Fibroblast of skin of abdomen (primary cell): ENCODE data around the gene NEAT1.
"Not testable (repeated sequence)": the region's sequence is repeated elsewhere in the genome, so short reads cannot be mapped to it uniquely, and the experiment has no call there.

Experiments
- DNase-seq: peaks from one replicate; pipeline ENCODE4 v3.0.0-alpha.2; 2013

NEAT1 gene

DNA sequence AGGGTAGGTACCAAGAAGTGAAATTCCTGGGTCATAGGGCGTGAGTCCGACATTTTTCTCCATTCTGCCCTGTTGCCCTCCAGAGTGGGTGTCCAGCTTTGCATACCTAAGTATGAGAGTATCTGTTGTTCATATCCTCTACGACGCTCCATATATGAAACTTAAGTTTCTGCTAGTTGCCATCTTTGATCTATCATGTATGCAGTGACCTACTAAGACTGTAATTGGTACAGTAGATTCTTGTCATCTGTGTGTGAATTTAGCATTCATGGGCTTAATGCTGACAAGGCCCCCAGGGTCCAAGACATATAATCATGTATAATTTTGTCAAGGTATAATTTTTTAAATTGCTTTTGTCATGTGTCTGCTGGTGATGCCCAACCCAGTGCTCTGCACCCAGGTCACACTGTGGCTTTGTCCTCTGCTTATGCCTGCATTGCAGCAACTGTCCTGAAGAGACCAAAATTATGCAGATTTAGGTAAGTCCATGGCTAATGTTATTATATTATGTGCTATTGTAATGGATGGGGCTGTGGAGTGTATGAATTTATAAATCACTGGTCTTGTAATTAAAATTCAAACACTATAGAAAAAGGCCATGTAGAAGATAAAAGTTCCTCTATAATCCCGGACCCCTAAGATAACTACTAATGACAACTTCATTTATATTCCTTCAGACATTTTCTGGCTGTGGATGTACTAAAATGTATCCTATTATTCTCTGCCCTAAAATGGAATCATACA, 12.2 kb downstream of the NEAT1 start:
- no peak for DNase-seq

DNA sequence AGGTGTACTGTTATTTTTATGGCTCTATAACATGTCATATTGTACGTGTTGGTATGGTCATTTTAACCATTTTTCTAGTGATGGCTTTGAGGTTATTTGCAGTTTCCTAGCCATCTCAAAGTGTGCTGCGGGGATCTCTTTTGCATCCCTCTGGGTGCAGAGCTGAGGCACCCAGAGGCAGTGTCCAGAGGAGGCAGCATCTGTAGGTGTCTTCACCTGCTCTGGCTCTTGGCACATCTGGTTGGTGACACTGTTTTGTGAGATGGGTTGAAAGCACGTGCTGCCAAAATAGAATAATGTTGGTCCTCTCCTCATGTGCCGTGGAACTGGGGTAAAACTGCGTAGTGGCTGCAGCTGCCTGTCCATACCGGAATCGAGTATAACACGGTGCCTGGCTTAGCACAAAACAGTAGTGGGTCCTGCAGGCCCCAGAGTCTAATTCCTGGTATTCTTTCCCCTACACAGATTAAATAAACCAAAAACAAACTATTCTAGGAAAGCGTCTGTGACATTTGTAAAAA, 12.9 kb downstream of the NEAT1 start:
- DNase-seq, result no peak

DNA sequence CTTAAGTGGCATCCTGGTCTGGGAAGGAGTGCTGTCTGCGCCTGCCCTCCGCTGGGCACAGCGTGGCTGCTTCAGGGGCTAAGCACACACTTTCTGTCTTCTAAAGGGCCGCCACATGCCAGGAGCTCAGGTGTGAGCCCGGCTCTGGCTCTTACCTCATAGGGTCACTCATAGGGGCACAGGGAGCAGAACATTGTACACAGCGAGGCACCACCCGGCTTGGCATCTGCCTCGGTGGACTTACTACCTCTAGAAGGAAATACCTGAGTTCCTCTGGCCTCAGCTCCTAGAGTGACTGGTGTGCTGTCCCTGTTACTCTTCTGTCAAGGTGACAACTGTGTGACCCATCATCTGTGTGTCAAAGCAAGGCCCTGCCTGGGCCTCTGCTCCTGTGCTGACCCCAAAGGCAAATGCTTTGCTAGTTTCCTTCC, 13.4 kb downstream of the NEAT1 start:
- no peak for DNase-seq

DNA sequence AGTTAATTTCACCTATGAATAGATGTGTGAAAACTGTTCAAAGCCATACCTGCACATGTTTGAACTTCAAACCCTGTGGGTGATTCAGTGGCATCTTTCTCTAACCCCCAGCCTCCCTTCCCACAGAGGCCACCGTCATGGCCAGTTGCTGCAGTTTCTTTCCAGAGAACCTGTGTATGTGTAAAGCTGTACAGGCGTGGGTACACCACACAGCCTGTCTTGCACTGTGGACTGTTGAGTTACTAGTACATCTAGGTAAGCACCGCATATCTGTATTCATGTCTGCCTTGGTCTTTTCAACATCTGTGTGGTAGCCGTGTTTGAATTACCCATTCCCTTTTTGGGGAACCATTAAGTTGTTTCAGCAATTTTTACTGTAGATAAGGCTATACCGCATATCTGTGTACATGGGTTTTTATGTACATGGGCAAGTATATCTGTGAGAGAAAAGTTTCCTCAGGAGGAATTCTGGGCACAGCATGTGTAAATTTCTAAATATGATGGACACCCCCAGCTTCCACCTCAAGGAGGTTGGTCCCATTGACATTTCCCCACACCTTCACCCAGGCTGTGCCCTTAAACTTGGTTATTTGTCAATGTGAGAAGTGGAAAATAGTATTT, 13.9 kb downstream of the NEAT1 start:
- DNase-seq, result no peak

DNA sequence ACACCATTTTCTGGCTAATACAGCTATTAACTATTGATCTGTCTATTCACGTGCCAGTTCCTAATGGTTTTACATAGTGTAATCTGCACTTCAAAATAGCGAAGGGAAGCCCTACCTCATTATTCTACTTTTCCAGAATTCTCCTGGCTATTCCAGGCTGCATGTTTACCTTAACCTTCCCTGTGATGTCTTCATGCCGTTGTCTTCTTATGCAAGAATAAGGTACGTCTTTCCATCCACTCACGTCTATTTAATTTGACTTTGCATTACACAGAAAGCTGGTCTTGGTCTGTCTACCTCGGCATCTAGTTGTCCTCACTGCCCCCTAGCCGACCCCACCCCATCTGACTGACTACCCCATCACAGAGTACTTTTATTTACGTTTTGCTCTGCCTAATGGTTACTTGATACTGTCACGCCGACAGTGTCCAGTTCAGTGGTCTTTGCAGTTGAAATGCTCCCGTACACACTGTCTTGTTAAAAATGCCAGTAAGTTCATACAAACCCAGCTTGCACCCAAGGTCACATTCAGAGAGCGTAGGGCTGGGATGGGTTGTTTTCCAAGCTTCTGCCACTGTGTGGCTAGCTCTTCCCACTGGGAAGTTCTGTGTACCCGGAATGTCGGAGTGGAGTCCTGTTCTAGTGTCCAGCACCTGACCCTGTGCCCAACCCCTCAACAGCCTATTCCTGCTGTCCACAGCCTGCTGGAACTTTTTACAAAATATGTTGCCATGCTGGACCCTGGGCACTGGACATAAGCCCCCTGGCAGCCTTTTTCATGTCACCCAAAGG, 15.0 kb downstream of the NEAT1 start:
- no peak for DNase-seq

DNA sequence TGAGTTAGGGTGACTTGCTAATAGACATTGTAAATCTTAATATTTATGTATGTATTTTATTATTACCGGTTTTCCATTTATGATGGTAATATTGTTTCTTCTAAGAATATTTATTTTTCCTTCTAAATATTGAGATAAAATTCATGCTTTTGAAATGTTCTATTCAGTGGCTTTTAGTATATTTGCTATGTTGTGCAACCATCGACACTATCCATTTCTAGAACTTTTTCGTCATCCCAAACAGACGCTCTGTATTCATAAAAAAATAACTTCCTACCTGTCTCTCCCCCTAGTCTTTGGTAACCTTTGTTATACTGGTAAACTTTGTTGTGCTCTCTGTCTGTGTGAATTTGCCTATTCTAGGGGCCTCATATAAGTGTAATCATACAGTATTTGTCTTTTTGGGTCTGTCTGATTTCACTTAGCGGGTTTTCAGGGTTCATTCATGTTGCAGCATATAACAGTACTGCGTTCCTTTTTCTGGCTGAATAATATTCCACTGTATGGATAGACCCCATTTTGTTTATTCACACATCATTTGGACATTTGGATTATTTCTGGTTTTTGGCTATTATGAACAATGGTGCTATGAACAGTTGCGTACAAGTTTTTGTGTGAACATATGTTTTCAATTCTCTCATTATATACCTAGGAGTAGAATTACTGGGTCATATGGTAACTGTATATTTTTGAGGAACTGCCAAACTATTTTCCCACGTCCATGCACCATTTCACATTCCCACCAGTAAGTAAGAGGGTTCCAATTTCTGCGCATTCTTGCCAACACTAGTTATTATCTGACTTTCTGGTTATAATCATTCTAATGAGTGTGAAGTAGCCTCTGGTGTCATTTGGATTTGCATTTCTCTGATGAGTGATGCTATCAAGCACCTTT, 15.9 kb downstream of the NEAT1 start:
- DNase-seq, result peak; percentile 61

DNA sequence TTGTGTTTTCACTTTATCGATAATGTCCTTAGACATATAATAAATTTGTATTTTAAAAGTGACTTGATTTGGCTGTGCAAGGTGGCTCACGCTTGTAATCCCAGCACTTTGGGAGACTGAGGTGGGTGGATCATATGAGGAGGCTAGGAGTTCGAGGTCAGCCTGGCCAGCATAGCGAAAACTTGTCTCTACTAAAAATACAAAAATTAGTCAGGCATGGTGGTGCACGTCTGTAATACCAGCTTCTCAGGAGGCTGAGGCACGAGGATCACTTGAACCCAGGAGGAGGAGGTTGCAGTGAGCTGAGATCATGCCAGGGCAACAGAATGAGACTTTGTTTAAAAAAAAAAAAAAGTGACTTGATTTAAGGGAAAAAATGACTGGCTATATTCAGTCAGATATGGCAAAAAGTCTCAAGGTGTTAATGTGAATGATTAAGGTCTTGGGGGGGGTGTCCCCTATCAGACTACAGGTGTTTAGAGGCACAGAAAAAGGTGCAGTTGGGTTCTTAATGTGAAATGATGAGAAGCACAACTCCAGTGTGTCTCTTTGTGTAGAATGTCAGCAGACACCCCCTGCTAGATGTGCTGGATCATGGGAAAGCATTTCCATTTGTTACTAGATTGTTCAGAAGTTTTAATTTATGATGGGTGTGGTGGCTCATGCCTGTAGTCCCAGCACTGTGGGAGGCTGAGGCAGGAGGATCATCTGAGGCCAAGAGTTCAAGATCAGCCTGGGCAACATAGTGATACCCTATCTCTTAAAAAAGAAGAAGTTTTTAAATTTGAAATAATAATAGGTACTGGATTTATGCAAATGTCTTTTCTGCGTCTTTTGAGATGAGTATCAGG, 17.0 kb downstream of the NEAT1 start:
- no peak for DNase-seq

DNA sequence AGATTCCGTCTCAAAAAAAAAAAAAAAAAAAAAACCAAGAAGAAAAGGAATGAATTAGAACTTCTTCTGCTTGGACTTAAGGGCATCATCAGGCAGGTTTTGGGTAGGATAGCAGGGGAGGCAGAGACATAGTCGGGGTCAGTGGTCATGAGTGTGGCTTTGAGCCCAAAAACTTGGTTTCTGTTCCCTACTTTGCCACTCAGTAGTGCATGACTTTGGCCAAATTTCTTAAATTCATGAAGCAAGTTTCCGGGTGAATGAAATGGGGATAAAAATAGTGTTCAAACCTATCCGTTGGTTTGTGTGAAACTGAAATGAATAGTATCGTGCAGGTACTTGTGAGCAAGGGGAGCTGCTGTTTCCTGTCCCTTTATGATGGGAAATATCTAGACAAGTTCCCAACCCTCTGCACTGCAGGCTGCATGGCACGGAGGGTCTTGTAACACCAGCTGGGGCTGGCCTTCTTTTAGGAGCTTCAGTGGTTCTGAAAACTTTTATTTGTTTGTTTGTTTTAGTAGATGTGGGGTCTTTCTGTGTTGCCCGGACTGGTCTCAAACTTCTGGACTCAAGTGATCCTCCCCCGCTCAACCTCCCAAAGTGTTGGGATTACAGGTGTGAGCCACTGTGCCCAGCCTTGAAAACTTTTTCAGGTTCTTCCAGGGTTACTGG, 18.4 kb downstream of the NEAT1 start:
- DNase-seq, result no peak

DNA sequence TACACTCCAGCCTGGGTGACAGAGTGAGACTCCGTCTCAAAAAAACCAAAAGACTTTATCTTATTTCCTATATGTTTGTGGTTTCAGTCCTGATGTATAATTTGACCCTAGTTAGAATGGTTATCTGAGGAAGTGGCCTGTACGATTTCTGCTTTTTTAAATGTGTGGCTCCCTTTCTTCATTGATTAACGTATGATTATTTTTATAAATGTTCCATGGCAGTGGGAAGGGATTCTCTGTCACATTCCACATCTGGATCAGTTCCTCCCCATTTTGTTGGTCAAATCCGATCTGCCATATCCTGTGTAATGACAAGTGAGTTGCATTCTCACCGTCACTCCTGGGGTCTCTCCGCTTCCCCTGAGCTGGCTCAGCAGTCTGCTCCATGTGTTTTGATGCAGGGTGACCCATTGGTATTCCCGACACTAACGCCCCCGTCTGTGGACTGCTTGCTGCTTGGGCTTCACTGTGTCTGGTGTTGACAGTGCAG, 20.3 kb downstream of the NEAT1 start:
- no peak for DNase-seq

DNA sequence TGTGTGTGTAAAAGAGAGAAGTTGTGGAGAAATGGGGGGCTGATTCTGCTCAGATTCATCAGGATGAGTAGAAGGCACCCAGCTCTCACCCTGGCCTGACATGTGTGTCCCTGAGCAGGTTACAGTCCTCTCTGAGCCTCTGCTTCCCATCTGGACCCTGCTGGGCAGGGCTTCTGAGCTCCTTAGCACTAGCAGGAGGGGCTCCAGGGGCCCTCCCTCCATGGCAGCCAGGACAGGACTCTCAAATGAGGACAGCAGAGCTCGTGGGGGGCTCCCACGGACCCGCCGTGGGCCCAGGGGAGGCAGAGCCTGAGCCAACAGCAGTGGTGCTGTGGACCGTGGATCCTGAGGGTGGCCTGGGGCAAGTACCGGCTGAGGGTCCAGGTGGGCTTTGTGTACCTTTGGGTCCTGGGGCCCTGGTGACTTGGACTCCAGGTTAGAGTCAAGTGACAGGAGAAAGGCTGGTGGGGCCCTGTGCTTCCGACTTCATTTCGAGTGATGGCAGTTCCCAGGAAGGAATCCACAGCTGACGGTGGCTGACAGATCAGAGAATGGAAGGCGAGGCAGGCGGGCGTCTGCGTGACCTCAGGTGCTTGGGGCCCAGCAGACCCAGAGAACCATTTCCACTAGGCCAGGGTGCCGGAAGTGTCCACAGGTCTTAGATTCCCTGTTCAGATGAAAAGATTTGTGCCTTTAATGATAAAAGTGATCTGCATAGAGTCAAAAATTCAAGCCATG, 21.9 kb downstream of the NEAT1 start:
- no peak for DNase-seq

DNA sequence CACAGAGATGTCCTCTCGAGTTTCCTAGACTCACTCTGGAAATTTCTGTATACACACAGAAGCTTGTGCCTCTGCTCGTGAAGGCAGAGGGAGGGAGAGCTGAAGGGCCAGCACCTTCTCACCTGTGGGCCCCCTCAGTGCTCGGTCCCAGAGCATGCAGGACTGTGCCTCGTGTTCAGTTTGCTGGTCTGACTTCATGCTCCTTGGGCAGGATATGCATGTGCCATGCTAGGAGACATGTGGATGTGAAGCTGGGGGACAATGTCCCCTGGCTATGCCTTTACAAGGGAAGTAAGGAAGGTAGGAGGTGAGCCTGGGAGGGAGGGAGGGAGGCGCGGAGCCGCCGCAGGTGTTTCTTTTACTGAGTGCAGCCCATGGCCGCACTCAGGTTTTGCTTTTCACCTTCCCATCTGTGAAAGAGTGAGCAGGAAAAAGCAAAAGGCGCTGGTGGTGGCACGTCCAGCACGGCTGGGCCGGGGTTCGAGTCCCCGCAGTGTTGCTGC, 22.6 kb downstream of the NEAT1 start:
- DNase-seq, result no peak

DNA sequence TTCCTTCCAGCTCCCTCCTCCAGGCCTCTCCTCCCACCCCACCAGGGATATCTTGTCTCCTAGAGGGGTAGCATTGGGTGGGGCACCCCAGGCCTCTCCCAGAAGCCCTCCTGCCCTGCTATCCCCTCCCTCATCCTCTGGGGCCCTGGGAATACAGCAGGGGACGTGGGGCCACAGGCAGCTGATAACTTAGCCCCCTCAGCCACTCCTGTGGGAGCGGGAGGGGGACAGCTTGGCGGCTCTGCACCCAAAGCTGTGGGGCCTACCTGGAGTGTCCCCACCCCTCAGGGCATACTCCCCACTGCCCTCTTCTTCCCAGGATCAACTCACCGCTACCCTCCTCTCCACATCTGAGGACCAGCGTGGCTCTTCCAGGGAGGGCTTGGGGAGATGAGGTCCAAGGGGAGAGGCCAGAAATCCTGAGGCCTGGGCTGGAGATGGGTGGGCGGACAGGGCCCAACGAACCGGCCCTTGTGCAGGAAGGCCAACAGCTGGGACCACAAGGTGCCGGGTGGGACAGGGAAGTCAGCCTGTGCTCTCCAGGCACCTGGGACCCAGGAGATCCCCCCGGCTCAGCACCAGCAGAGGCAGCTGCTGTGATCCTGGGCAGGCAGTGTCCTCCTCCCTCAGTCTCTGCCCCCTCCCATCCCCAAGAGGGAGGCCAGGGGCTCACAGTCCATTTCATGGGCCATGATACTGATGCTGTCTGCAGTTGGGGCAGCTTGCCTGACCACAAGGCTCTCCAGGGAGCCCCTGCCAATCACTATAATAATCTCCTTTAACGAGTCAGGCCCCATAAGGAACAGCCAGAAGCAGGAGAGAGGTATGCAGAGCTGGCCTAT, 23.2 kb downstream of the NEAT1 start:
- peak; percentile 44 for DNase-seq

DNA sequence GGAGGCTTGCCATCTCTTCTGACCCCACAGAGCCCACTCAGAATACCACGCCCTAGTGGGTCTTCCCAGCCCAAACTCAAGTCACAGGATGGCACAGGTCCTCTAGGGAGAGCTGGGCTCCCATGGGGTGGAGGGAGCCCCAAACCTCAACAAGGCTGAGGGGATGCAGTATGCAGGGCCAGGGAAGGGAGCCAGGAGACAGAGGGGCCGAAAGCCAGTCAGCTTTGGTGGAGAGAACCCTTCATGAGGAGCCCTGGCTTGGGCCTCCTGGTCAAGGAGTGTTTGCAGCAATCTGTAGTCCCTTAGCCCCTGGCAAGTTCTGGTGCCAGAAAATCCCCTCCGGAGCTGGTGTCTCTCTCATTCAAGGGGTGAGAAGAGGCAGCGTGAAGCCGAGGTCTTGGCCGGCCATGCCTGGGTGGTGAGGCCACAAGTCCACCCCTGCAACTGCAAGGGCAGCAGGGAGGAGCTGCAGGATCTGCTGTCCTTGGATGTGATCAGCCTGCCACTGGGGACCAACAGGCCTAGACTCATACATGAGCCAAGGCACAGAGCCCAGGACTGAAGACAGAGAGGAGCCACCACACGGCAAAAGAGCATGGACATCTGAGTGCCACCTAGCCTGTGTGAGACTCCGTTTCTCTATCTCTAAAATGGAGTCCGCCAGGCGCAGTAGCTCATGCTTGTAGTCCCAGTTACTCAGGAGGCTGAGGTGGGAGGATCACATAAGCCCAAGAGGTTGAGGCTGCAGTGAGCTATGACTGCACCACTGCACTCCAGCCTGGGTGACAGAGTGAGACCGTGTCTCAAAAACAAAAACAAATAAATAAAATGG, 24.1 kb downstream of the NEAT1 start:
- no peak for DNase-seq

DNA sequence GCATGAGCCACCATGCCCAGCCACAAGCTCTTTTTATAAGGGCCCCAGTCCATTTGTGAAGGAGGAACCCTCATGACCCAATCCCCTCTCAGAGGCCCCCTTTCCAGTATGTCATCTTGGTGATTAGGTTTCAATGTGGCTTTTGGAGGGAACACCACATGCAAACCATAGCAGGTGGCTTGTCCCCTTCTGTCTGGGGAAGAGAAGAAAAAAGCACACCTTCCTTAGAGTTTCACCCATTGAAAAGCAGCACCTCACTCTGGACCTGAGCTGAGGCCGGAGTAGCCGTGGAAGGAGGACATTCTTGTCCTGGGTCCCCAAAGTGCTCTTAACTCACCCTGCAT, 25.4 kb downstream of the NEAT1 start:
- DNase-seq, result no peak

DNA sequence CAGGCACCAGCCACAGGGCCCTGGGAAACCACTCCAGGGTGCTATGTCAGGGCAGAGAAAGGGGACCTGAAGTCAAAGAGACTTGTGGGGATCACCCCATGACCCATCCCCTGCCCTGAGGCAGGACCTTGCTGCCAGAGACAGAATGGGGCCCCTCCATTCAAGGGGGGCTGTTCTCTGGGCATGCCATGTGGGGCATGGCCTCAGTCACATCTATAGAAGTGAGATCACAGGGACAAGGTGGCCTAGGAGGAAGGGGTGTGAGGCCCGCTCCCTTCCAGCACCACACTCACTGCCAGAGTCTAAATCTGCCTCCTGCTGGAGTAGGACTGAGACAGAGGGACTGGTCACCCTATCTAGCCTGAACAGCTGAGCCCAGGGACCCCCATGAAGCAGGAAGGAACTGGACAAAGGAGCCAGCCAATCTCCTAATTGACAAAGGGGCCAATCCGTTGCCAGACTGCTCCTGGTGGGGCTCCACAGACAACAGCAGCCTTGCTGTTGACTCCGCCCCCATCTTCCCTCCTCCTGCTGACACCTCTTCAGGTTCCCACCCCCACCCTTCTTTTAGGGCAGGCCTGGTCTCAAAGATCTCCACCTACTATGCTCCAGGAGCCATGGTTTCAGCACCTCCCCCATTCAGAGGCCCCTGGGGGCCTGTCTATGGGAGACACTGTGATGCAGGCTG, 26.0 kb downstream of the NEAT1 start:
- peak; percentile 47 for DNase-seq

DNA sequence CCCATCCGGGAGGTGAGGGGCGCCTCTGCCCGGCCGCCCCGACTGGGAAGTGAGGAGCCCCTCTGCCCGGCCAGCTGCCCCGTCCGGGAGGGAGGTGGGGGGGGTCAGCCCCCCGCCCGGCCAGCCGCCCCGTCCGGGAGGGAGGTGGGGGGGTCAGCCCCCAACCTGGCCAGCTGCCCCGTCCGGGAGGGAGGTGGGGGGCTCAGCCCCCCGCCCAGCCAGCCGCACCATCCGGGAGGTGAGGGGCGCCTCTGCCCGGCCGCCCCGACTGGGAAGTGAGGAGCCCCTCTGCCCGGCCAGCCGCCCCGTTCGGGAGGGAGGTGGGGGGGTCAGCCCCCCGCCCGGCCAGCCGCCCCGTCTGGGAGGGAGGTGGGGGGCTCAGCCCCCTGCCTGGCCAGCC, 28.7 kb downstream of the NEAT1 start:
- DNase-seq, result not testable (repeated sequence)

DNA sequence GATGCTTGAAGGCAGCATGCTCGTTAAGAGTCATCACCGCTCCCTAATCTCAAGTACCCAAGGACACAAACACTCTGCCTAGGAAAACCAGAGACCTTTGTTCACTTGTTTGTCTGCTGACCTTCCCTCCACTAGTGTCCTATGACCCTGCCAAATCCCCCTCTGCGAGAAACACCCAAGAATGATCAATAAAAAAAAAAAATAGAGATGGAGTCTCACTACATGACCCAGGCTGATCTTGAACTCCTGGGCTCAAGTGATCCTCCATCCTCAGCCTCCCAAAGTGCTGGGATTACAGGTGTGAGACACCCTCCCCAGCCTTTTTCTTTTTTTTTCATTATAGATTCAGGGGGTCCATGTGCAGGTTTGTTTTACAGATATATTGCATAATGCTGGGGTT, 29.7 kb downstream of the NEAT1 start:
- DNase-seq, result not testable (repeated sequence)
